CD4-positive, alpha-beta T cell treated with Interleukin-6 for 4 hours (primary cell): Measurements from ENCODE around the gene CYB561A3.

Experiments used
- DNase-seq: peaks from one replicate; pipeline ENCODE4 v3.0.0-alpha.2; 2020; ENCODE audit warnings: mixed read lengths

The CYB561A3 gene

GRCh38 chr11:61309739-61310138, 51.9 kb downstream of the CYB561A3 start:
- no peak for DNase-seq

- DNase-seq = no peak
Observed at GRCh38 chr11:61309141-61309540, 52.5 kb downstream of the CYB561A3 start.

- DNase-seq = no peak
Observed at GRCh38 chr11:61307354-61307753, 54.3 kb downstream of the CYB561A3 start.

GRCh38 chr11:61306221-61306620, 55.5 kb downstream of the CYB561A3 start:
- no peak for DNase-seq

- DNase-seq = no peak
Observed at GRCh38 chr11:61305417-61305816, 56.3 kb downstream of the CYB561A3 start.

GRCh38 chr11:61303725-61304124, 58.0 kb downstream of the CYB561A3 start:
- no peak for DNase-seq

GRCh38 chr11:61302550-61302949, 59.1 kb downstream of the CYB561A3 start:
- DNase-seq = no peak
